ENCODE measurements around the gene HS1BP3.

DNA sequence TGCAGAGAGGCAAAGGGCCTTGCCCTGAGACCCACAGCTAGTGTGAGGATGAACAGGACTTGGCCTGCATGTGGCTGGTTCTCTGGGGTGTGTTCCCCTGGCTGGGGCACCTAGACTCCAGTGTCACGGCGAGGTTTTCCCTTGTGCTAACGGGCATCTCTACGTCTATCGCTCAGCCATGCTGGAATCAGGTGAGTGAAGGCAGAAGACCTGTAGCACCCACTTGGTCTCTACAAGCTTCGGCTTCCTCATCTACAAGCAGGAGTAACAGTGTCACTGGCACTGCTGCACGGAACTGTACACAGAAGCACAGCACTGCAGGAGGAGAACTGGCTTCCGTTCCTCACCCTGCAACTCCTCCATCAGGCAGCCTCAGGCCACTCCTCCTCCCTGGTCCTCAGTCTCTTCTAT, 30.6 kb downstream of the HS1BP3 start:
- TF ChIP-seq CTCF (IDR thresholded peaks at IDR 0.05 in 4 of 5, conservative IDR thresholded peaks at IDR 0.05 in 1 of 5) (no peak), POLR2A (IDR thresholded peaks at IDR 0.05) (no peak)

All from gastrocnemius medialis (tissue), 4 donors.